Measurements from ENCODE around the gene CCDC116.

Gene CCDC116

GRCh38 chr22:21681566-21682370 is 49.2 kb downstream of the CCDC116 start:
- no peak for DNase-seq (ENCODE audit: low spot score)

GRCh38 chr22:21682385-21683175 is 50.0 kb downstream of the CCDC116 start:
- no peak for DNase-seq (ENCODE audit: low spot score)

- DNase-seq (ENCODE audit: low spot score) = no peak
These were observed 50.8 kb downstream of the CCDC116 start for GRCh38 chr22:21683401-21683811.

GRCh38 chr22:21684492-21685163 is 52.1 kb downstream of the CCDC116 start:
- DNase-seq (ENCODE audit: low spot score) = no peak

GRCh38 chr22:21685164-21685513 is 52.6 kb downstream of the CCDC116 start:
- no peak for DNase-seq (ENCODE audit: low spot score)

- no peak for DNase-seq (ENCODE audit: low spot score)
These were observed 53.6 kb downstream of the CCDC116 start for GRCh38 chr22:21686193-21686608.
